Activated CD4-positive, alpha-beta T cell treated with anti-CD3 and anti-CD28 coated beads for 36 hours (primary cell): ENCODE results near the gene FOXJ1. TPM values are rescaled to one million over a fixed set of nuclear protein-coding genes. Genes with fewer than 3 reads are reported as not detected.

ENCODE experiments used
- ATAC-seq: fragments of 200-7000 bp; cut with Tn5 transposase; one replicate; pipeline ENCODE4 v1.10.0; 2021; ENCODE audit warnings: mild to moderate bottlenecking, moderate library complexity
- CTCF ChIA-PET: fragments of 350-600 bp; sonication (Branson Sonifier 250); formaldehyde crosslinking; loops from one replicate; lab custom pipeline; 2021; ENCODE audit warnings: antibody characterized with exemption; lab: Charles Lee
- POLR2A ChIA-PET: fragments of 350-600 bp; sonication (Branson Sonifier 250); formaldehyde crosslinking; loops from one replicate; lab custom pipeline; 2021; ENCODE audit warnings: antibody characterized with exemption, inconsistent platforms; lab: Charles Lee
- DNase-seq: peaks from one replicate; pipeline ENCODE4 v3.0.0-alpha.2; 2020
- H3K27ac Mint-ChIP-seq: one replicate; pipeline ENCODE4 v1.8.0; 2021; ENCODE audit warnings: mixed read lengths
- H3K27me3 Mint-ChIP-seq: one replicate; pipeline ENCODE4 v1.8.0; 2021; ENCODE audit warnings: mixed read lengths
- H3K36me3 Mint-ChIP-seq: one replicate; pipeline ENCODE4 v1.8.0; 2021; ENCODE audit warnings: low read depth, mixed read lengths
- H3K4me1 Mint-ChIP-seq: one replicate; pipeline ENCODE4 v1.8.0; 2021; ENCODE audit warnings: mixed read lengths
- H3K4me3 Mint-ChIP-seq: one replicate; pipeline ENCODE4 v1.8.0; 2021; ENCODE audit warnings: mild to moderate bottlenecking, moderate library complexity, mixed read lengths
- H3K9me3 Mint-ChIP-seq: one replicate; pipeline ENCODE4 v1.8.0; 2021; ENCODE audit warnings: low read depth, mixed read lengths
- intact Hi-C, 2 experiments: fragments of 100-400 bp; cut with DNase I in 1 of 2; cut with micrococcal nuclease in 1 of 2; formaldehyde crosslinking; loops; one replicate each; pipeline versions ENCODE4 v1.14.2 to v1.15.1; 2022 to 2024; cut with DNase I, micrococcal nuclease
- total RNA-seq, 2 experiments: library from RNA; stranded (reverse); gene quantifications; one replicate each; pipeline ENCODE4 v1.2.3, GENCODE V29; 2021

Gene FOXJ1
- total RNA-seq, 2 experiments from 2014 or later: 0.47 to 0.53 TPM

DNA sequence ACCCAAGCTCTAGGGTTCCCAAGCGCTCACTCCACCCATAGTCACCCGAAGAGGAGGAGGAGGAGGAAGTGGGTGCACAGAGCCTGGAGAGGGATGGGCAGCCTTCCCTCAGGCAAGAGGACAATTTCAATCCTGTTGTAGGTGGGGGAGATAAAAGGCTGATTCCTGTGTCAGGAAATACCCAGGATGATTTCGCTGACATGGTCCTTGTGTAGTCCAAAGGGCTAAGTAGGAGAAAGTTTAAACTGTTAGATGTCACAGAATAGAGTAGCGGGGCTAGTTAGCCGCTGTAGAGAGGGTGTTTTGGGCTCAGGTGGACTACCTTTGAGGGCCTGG is 36.2 kb downstream of the FOXJ1 start:
- intact Hi-C loops: loop anchor here in 1 of 2 experiments (10.0 kb wide), 1 partner anchor 400 kb away; the partner anchor contains the start of gene RHBDF2

DNA sequence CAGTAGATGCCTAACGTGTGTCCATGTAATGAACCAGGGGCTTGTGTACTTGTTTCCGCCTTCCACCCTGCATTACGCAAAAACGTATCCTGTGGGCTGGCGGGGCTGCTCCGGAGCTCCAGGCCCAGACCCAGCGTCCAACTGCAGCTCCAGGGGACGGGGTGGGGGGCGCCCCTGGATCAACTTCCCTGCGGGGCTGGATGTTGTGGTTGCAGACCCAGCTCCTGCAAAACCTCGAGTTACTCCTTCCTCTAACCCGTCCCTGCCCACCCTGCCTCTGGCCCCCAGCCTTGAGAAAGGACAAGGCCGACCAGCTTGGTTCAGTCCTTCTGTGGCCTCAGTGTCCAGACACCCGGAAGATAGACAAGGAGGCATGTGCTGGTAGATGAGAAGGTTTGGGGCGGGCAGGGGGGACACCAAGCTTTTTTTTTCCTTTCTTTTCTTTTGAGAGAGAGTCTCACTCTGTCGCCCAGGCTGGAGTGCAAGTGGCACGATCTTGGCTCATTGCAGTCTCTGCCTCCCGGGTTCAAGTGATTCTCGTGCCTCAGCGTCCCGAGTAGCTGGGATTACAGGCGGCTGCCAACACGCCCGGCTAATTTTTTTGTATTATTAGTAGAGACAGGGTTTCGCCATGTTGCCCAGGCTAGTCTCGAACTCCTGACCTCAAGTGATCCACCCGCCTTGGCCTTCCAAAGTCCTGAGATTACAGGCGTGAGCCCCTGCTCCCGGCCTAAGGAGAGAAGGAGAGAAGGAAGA is 36.7 kb downstream of the FOXJ1 start:
- H3K9me3 Mint-ChIP-seq: no peaks in the 10 kb centered on the region
- CTCF ChIA-PET: interaction anchor here (0.6 to 1.9 kb wide), 13 partner anchors 9 to 271 kb away, joined by 3 to 10 read pairs (median 3); no protein-coding TSS in a partner anchor

More for the DNA sequence above, 36.2 kb downstream of the FOXJ1 start:
- POLR2A ChIA-PET: interaction anchor here (0.9 to 2.0 kb wide), 2 partner anchors 24 to 167 kb away, joined by 3 to 4 read pairs; no protein-coding TSS in a partner anchor
- CTCF ChIA-PET: interaction anchor here (0.6 to 1.1 kb wide), 4 partner anchors 16 to 270 kb away, joined by 3 read pairs; no protein-coding TSS in a partner anchor
- Mint-ChIP-seq H3K27ac (no peak overlapping the region), H3K4me1 (peaks cover 17% of the 10 kb centered on the region), H3K9me3 (no peaks in the 10 kb centered on the region), H3K4me3 (peak overlapping the region; percentile 90), H3K27me3 (no peaks in the 10 kb centered on the region), H3K36me3 (peaks cover 4% of the 10 kb centered on the region)
- no peak for DNase-seq
- ATAC-seq: no peak

DNA sequence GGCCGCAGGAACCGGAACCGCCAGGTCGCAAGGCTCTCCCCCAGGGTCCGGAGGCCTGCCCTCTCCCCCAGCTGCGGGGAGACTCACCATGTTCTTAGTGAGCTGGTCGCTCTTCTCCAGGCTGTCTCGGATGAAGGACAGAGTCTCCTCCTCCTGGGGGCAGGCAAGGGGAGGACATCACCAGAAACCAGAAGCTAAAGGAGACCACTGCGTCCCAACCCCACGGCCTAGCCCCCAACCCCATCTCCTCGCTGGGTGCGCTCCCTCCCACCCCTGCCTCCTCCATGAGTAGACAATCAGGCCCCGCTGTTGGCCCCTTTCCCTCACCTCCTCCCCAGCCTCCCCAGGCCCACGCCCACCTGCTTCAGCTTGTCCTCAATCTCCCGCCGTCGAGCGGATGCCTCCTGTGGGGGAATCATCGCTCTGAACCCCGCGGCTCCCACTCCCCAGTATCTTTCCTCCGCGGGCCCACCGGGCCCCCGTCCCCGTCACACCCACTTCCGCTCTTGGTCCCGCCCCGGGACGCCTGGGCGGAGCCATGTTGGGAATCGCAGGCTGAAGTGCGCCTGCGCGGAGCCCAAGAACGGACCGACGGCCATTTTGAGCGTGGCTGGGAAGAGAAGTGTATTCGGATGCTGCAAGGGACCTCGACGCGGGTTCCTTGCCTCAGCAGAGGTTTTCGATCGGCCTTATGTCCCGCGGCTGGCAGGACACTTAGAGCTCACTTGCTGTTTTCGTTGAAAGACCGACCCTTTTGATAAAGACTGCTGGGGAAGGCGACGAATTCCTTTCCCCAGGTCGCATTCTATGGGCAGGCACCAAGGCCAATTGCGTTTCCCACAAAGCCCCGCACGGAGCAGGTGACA is 37.5 kb downstream of the FOXJ1 start, which contains the start of gene EXOC7:
TSS of gene EXOC7 (minus strand) at position 514 of the 866 bp plus-strand sequence. CDS start at position 419, 95 bp downstream.
- no peaks in the 10 kb centered on the region for H3K9me3 Mint-ChIP-seq
- H3K27ac Mint-ChIP-seq: peak within 1 kb of the TSS; percentile 93
- no peaks in the 10 kb centered on the region for H3K27me3 Mint-ChIP-seq
- peak within 1 kb of the TSS; percentile 90 for H3K4me3 Mint-ChIP-seq
- DNase-seq (peak; percentile 96), ATAC-seq (peak; percentile 94)
- H3K36me3 Mint-ChIP-seq: peaks cover 8% of the 10 kb centered on the region
- ChIA-PET POLR2A (interaction anchor here (0.8 to 2.0 kb wide), 3 partner anchors 23 to 168 kb away, joined by 3 to 4 read pairs (median 3); partner anchors contain the start of gene UBALD2), CTCF (interaction anchor here (0.6 to 1.9 kb wide), 10 partner anchors 23 to 245 kb away, joined by 3 to 10 read pairs (median 4); no protein-coding TSS in a partner anchor)
- intact Hi-C loops: loop anchor here (1.0 to 10.0 kb wide), 8 partner anchors 31 to 401 kb away; partner anchors contain the start of genes ACOX1 (in 1 of the 2), RHBDF2 (in 1 of the 2), SRP68 (in 1 of the 2) and TEN1 (in 1 of the 2)
- peaks cover 18% of the 10 kb centered on the region for H3K4me1 Mint-ChIP-seq

More for the DNA sequence above, 36.7 kb downstream of the FOXJ1 start:
- H3K36me3 Mint-ChIP-seq: peaks cover 7% of the 10 kb centered on the region
- POLR2A ChIA-PET: interaction anchor here (0.8 to 2.0 kb wide), 3 partner anchors 24 to 168 kb away, joined by 3 to 4 read pairs (median 3); partner anchors contain the start of gene UBALD2
- peak overlapping the region; percentile 93 for H3K27ac Mint-ChIP-seq
- peaks cover 18% of the 10 kb centered on the region for H3K4me1 Mint-ChIP-seq
- intact Hi-C loops: loop anchor here in 1 of 2 experiments (10.0 kb wide), 1 partner anchor 400 kb away; the partner anchor contains the start of gene RHBDF2
- no peak for DNase-seq
- peak overlapping the region; percentile 90 for H3K4me3 Mint-ChIP-seq
- no peak for ATAC-seq
- H3K27me3 Mint-ChIP-seq: no peaks in the 10 kb centered on the region

DNA sequence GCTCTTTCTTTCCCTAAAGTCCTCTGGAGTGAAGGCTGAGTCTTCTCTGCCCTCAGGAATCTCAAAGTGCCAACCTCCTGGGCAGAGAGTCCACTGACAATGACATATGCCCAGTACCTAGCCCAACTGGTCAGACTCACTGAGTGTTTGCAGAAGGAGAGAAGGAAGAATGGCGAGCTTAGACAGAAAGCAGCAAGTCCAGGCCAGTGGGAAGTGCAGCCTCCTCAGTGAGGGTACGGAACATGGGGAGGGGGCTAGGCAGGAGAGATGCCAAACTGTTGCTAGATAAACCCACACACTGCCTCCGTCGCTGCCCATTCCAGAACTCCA is 38.1 kb downstream of the FOXJ1 start:
- H3K9me3 Mint-ChIP-seq: no peaks in the 10 kb centered on the region
- ChIA-PET CTCF (interaction anchor here (0.7 to 1.9 kb wide), 7 partner anchors 24 to 176 kb away, joined by 3 to 10 read pairs (median 4); no protein-coding TSS in a partner anchor), POLR2A (interaction anchor here (0.7 to 2.0 kb wide), 2 partner anchors 169 to 288 kb away, joined by 4 to 6 read pairs; no protein-coding TSS in a partner anchor)
- ATAC-seq: no peak
- H3K27me3 Mint-ChIP-seq: no peaks in the 10 kb centered on the region
- peaks cover 18% of the 10 kb centered on the region for H3K4me1 Mint-ChIP-seq
- peak overlapping the region; percentile 93 for H3K27ac Mint-ChIP-seq
- DNase-seq: no peak
- H3K36me3 Mint-ChIP-seq: peaks cover 9% of the 10 kb centered on the region
- intact Hi-C loops: loop anchor here (1.0 to 10.0 kb wide), 8 partner anchors 31 to 402 kb away; partner anchors contain the start of genes ACOX1 (in 1 of the 2), RHBDF2 (in 1 of the 2), SRP68 (in 1 of the 2) and TEN1 (in 1 of the 2)
- peak overlapping the region; percentile 90 for H3K4me3 Mint-ChIP-seq

DNA sequence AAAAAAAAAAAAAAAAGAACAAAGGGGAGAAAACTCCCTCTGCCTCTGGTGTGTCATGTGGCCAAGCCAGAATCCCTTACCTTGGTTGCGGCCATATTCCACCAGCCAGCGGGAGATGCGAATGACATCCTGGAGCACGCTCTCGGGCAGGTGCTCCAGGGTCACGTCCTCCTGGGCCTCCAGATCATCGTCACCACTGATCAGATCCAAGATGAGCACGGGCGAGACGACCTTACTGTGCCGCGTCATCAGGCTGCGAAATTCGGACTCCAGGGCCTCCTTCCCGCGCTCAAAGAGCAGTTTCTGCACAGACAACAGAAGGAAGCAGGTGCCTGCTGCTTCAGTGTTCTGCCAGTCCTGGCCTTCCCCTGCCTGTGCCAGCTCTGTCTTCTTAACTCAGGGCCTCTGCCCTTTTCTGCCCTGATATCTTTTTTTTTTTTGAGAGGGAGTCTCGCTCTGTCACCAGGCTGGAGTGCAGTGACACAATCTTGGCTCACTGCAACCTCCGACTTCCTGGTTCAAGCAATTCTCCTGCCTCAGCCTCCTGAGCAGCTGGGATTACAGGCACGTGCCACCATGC is 43.2 kb downstream of the FOXJ1 start:
- Mint-ChIP-seq H3K27me3 (no peaks in the 10 kb centered on the region), H3K4me1 (peaks cover 13% of the 10 kb centered on the region), H3K4me3 (no peak overlapping the region), H3K36me3 (peaks cover 33% of the 10 kb centered on the region), H3K27ac (no peak overlapping the region), H3K9me3 (no peaks in the 10 kb centered on the region)
- CTCF ChIA-PET: interaction anchor here (0.8 kb wide), 1 partner anchor 84 kb away, joined by 3 read pairs; no protein-coding TSS in a partner anchor
- POLR2A ChIA-PET: no interaction called here
- intact Hi-C loops: no loop called here
- ATAC-seq (no peak), DNase-seq (no peak)

DNA sequence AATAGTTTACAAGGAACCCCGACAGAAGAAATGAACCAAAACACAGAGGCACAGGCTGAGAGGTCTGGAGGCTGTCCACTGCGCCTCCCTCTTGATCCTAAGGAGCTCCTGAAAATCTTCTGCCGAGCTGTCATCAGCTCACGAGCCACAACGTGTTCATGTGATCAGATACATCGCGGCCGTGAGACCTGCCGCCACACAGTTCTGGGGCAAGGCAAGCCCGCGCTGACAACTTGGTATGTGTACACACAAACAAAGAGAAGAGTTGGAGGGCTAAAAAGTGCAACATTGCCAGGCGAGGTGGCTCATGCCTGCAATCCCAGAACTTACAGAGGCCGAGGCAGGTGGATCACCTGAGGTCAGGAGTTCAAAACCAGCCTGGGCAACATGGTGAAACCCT is 45.1 kb downstream of the FOXJ1 start:
- Mint-ChIP-seq H3K27me3 (no peaks in the 10 kb centered on the region), H3K4me3 (no peak overlapping the region), H3K36me3 (peaks cover 40% of the 10 kb centered on the region), H3K4me1 (peaks cover 3% of the 10 kb centered on the region), H3K27ac (no peak overlapping the region), H3K9me3 (no peaks in the 10 kb centered on the region)
- intact Hi-C loops: no loop called here
- no peak for DNase-seq
- ChIA-PET CTCF (interaction anchor here (0.5 to 1.7 kb wide), 7 partner anchors 8 to 849 kb away, joined by 3 to 5 read pairs (median 4); no protein-coding TSS in a partner anchor), POLR2A (no interaction called here)
- no peak for ATAC-seq

DNA sequence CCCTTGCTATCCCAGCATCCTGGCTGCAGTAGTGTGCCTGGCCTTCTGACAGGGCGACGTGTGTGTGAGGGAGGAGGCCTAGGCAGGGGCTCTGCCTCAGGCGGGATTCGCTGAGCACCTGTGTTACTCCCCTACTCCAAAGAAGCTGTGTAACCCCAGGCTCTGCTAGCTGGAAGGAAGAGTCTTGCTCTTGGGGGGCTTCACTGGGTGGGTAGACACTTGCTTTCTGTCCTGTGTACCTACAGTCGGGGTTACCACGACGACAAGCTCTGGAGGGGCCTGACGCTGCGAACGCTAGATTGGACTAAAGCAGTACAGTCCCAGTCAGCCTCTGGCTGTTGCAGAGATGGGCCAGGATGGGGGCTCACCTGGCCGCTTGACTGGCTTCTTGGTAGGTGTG is 47.0 kb downstream of the FOXJ1 start:
- H3K4me1 Mint-ChIP-seq: no peaks in the 10 kb centered on the region
- no peak for ATAC-seq
- H3K9me3 Mint-ChIP-seq: no peaks in the 10 kb centered on the region
- no peak for DNase-seq
- CTCF ChIA-PET: interaction anchor here (0.6 to 0.8 kb wide), 3 partner anchors 8 to 83 kb away, joined by 3 to 5 read pairs (median 3); no protein-coding TSS in a partner anchor
- intact Hi-C loops: no loop called here
- no peak overlapping the region for H3K4me3 Mint-ChIP-seq
- POLR2A ChIA-PET: interaction anchor here (0.5 kb wide), 1 partner anchor 23 kb away, joined by 4 read pairs; no protein-coding TSS in a partner anchor
- no peaks in the 10 kb centered on the region for H3K27me3 Mint-ChIP-seq
- H3K36me3 Mint-ChIP-seq: peaks cover 32% of the 10 kb centered on the region
- no peak overlapping the region for H3K27ac Mint-ChIP-seq

DNA sequence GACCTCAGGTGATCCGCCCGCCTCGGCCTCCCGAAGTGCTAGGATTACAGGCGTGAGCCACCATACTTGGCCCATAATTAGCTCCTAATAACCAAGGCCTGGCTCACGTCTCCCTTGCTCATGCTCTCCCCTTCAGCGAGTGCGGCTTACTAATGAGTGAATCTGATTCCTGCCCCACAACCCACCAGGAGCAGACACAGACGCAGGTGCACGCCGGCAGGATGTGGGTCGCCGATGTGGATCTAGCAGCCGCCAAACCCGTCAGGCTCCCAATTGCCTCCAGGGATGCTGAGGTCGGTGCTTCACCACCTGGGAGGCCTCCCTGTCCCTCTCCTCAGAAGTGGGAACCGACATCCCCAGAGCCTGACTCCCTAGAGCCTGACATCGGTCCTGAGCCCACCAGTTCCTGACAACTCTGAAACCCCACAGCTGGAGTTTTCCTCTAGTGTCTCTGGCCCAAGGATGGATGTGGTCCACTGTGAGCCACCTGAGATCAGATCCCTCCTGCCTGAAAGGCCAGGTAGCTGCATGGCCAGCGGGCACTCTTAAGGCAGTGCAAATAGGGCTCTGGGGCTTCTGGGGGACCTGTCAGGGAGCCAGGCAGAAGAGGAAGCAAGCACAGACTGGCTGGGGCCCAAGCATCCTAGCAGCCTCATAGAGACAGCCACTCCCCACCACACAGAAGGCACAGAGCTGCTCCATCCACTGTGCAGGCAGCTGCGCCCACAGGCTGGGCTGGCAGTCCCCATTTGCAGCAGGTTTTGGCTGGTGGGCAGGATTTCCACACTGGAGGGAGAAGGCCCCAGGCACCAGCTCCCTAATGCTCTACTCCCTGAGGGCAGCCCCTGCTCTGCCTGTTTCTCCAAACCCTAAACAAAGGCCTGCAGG is 48.3 kb downstream of the FOXJ1 start:
- H3K9me3 Mint-ChIP-seq: no peaks in the 10 kb centered on the region
- CTCF ChIA-PET: interaction anchor here (0.9 to 1.0 kb wide), 3 partner anchors 13 to 316 kb away, joined by 4 to 6 read pairs (median 5); partner anchors contain the start of gene MRPL38

DNA sequence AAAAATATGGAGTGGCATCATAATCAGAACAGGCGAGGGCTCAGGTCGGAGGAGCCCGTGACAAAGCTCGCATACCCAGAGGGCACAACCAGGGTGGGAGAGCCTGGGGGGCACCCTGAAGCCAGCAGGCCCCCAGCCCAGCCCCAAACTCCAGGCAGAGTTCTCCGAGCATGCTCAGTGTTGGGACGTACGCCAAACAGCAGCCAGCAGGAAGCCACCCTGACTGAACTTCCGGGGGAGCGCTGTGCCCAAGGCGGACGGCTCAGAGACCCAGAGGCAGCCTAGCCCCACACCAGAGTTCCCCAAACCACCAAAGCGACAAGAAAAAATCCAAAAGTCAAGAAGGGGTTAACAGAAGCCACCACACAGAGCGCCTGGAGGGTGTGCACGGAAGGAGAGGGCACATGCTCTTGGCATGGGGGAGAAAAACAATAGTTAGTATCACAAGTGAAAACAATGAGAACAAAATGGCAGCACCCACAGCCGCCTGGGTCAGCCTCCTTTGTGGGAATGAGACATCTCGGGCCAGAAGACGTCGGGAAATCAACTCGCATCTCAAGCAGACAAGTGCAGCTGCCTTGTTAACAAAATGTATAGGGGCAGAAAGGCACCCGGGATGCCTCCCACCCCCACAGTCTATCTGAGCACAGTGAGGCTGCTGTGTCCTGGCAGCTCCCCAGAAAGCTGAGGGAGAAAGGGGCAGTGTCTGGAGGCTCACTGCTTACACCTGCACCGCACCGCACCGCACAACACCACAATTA is 49.3 kb downstream of the FOXJ1 start:
- DNase-seq (no peak), ATAC-seq (peak; percentile 69)
- intact Hi-C loops: no loop called here
- CTCF ChIA-PET: interaction anchor here (1.0 kb wide), 1 partner anchor 12 kb away, joined by 6 read pairs; no protein-coding TSS in a partner anchor
- Mint-ChIP-seq H3K4me3 (peak overlapping the region; percentile 28), H3K4me1 (no peaks in the 10 kb centered on the region), H3K9me3 (no peaks in the 10 kb centered on the region), H3K27me3 (no peaks in the 10 kb centered on the region), H3K36me3 (peaks cover 26% of the 10 kb centered on the region), H3K27ac (peak overlapping the region; percentile 63)
- POLR2A ChIA-PET: no interaction called here

More for the DNA sequence above, 48.3 kb downstream of the FOXJ1 start:
- H3K27ac Mint-ChIP-seq: no peak overlapping the region
- no peaks in the 10 kb centered on the region for H3K4me1 Mint-ChIP-seq
- POLR2A ChIA-PET: no interaction called here
- intact Hi-C loops: no loop called here
- DNase-seq (no peak), ATAC-seq (no peak)
- no peak overlapping the region for H3K4me3 Mint-ChIP-seq
- no peaks in the 10 kb centered on the region for H3K27me3 Mint-ChIP-seq
- H3K36me3 Mint-ChIP-seq: peaks cover 33% of the 10 kb centered on the region
